SKM-1 (cell line): Measurements from ENCODE around the gene RPL32.
"Not testable (repeated sequence)": the region's sequence is repeated elsewhere in the genome, so short reads cannot be mapped to it uniquely, and the experiment has no call there.

Source experiments
- DNase-seq: peaks from one replicate; lab custom pipeline; 2025; ENCODE audit not compliant: unreplicated experiment; lab: John Stamatoyannopoulos, UW

Gene RPL32

DNA sequence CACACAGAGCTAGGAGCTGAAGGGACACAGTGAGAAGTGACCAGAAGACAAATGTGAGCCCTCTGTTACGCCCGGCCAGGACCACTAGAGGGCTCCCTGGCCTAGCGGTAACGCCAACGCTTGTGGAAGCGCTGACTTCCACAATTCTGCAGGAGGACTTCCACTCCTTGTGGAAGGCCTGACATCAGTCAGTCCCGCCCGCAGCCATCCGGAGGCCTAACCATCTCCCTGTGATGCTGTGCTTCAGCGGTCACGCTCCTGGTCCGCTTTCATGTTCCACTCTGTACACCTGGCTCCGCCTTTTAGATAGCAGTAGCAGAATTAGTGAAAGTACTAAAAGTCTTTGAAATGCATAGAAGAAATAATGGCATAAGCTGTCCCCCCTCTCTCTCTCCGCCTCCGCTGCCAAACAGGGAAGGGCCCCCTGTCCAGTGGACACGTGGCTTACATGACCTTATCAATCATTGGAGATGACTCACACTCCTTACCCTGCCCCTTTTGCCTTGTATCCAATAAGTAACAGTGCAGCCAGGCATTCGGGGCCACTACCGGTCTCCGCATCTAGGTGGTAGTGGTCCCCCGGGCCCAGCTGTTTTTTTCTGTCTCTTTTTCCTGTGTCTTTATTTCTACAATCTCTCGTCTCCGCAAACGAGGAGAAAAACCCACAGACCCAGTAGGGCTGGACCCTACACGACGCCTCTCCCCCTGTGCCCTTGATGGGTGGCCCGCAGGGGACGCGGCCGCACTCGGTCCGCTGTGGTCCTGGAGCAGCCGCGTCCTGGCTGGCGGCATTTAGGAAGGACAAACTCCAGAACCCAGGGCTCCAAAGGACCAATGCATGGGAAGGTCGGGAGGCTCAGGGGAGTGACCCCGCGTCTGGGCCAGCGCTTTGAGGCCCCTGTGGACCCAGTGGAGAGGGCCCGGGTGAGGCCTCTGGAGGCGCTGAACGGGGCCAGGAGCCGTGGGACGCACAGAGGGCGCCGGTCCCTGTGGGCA lies 27.0 kb upstream of the RPL32 start:
- peak; percentile 66 for DNase-seq

DNA sequence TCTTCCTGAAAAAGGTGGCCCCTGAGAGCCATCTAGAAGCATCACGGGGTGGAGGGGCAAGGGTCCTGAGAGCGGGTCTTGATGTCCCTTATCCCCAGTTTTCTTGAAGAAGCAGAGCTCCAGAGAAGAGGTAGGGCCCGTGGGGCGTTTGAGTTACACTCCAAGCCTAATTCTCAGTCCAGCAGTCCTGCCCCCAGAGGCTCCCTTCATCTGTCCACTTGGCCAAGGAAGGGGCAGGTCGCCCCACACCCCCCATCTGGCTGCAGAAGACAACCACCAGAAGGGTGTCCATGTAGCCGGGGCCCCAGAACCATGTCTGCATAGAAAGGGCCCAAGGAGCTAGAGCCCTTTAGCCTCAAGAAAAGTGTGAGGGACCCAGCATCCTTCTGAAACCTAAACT lies 25.5 kb upstream of the RPL32 start:
- DNase-seq = no peak

DNA sequence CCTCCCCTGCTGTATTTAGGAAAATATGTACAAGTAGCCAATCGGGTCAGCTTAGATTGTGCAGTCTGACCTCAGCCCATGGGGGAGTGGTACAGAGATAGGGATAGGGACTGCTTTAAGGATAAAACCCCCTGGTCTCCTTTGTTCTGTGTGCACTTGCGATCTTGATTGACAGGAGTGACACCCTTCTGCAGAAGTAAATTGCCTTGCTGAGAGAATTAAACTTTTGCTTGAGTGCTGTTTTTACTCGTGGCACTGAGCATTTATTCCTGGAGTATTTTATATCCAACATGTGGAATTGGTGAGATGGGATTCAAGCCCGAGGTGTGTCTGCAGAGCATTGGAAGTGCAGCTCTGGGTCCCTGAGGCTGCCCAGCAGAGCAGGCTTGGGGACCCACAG lies 23.9 kb upstream of the RPL32 start:
- no peak for DNase-seq

DNA sequence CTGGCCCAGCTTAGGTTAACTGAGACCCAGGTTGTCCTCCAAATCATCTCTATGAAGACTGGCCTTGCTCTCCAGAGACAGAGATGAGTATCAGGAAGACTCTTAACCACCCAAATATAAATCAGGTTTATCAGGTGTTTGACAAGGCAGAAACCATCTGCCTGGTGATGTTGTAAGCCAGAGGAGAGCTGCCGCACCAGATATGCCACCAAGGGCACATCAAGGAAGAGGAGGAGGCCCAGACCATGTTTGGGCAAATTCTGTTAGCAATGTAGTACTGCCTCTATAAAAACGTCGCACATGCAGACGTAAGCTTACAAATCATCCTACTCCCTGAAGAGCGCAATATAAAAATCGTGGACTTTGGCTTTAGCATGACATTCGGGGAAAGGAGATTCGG lies 21.0 kb upstream of the RPL32 start:
- DNase-seq = no peak

DNA sequence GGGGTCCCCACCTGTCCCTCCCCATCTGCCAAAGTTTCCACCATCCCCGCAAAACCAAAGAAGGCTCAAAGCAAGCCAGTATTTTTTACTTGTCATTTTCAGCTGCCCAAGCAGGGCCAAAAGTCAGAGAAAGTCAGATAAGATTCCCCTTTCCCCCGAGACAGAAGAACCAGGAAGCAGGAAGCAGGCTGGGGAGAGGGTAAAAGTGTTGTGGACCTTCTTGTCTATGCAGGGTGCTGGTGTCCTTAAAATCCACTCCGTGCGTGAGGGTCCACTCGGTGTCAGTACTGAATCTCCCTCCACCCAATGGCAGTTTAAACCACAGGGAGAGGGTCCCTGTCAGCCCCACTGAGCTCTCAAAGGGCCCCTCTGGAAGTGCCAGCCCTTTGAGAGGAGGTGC lies 20.2 kb upstream of the RPL32 start:
- no peak for DNase-seq

DNA sequence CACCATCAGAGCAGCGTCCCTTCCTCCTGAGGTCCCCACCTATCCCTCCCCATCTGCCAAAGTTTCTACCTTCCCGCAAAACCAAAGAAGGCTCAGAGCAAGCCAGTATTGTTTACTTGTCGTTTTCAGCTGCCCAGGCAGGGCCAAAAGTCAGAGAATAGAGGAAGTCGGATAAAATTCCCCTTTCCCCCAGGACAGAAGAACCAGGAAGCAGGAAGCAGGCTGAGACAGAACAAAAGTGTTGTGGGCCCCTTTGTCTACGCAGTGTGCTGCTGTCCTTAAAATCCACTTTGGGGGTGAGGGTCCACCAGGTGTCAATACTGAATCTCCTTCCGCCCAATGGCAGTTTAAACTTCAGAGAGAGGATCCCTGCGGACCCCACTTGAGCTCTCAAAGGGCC lies 18.5 kb upstream of the RPL32 start:
- no peak for DNase-seq

DNA sequence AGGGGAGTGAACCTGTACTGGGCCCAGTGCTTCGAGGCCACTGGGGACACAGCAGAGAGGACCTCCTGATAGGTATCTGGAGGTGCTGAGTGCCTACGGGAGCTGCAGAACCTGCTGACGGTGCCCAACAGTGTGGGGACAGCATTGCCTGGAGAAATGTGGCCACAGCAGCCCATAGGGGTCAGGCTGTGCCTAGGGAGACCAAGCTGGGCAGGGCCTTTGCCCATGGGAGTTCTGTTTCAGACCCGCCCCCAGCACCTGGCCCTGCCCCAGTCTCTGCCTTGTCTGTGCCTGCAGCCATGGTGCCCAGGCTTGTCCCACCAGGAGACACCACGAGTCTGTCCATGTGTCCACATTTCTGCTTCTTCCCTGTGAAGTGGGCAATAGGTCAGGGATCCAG lies 15.3 kb upstream of the RPL32 start:
- DNase-seq = no peak

DNA sequence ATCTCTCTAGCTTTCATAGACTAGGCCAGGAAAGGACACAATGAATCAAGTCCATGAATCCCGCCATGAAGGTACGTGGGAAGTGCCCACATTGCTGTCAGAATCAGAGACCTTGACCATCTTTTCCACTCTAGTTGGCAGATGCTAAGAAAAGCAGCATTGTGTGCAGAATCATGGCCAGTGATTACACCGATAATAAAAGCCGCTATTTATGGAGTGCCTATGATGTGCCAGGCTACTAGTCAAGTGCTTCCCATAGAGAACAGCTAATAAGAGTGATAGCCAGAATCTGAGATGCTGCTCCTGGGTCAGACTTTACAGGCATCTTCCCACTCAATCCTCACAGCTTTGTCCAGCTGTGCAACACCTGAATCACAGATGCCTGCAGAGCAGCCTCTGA lies 13.2 kb upstream of the RPL32 start:
- DNase-seq = no peak

DNA sequence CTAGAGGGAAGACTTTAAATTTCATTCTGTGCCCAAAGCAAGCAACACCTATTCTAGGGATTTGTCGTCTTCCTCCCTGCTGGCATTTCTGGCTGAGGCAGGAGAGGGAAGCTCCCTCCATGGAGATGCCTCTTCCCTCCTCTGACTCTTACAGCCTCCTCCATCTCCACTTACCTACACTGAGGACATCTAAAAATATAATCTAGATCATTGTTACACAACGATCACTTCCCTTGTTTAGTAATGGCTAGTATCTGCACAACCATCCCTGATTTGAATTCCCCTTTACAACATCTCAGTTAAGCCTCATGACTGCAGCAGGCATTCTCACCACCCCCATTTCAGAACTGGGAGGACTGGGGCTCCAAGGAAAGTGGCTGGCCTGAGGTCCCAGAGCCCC lies 12.5 kb upstream of the RPL32 start:
- DNase-seq = peak; percentile 16

DNA sequence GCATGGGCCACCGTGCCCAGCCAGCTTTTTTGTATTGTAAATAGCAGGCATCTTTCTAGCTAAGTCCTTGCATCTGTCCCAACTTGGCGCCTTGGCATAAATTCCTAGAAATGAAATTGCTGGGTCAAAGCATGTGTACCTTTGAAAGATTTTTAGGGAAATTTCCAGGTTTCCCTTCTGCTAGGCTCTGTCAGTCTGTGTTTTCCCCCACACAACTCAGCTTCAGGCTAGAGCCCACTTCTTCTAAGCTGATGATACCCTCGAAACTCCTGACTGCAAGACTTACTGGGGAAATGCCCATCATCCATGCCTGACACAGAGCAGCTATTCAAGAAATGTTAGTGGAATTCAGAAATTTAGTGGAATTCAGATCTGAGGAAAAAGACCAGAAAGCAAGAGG lies 10.8 kb upstream of the RPL32 start:
- no peak for DNase-seq

DNA sequence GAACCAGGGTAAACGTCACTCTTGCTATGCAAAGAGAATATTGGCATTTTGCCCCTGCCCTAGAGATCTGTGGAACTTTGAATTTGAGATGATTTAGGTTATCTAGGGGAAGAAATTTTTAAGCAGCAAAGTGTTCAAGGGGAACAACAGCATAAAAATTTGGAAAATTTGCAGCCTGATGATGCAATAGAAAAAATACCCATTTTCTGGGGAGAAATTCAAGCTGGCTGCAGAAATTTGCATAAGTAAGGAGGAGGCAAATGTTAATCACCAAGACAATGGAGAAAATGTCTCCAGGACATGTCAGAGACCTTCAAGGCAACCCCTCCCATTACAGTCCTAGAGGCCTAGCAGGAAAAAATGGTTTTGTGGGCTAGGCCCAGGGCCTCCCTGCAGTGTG lies 4.4 kb upstream of the RPL32 start:
- no peak for DNase-seq

DNA sequence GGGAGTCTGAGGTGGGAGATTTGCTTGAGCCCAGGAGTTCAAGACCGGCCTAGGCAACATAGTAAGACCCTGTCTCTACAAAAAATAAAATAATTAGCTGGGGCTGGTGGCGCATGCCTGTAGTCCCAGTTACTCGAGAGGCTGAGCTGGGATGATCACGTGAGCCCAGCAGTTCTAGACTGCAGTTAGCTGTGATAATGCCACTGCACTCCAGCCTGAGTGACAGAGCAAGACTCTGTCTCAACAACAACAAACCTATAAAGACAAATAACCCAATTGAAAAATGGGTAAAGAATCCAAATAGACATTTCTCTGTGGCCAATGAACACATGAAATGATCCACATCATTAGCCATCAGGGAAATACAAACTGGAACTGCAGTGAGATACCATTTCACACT lies 1.1 kb upstream of the RPL32 start:
- no peak for DNase-seq

DNA sequence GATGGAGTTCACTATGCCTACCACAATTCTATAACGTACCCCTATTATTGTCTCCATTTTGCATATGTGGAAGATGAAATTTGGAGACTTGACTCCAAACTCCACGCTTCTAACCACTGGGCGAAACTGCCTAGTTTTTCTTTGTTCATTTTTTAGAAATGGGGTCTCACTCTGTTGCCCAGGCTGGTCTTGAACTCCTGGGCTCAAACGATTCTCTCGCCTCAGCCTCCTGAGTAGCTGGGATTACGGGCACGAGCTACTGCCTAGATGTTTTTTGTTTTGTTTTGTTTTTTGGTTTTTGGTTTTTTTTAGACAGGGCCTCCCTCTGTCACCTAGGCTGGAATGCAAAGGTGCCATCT lies 584 bp upstream of the RPL32 start:
- DNase-seq = no peak

DNA sequence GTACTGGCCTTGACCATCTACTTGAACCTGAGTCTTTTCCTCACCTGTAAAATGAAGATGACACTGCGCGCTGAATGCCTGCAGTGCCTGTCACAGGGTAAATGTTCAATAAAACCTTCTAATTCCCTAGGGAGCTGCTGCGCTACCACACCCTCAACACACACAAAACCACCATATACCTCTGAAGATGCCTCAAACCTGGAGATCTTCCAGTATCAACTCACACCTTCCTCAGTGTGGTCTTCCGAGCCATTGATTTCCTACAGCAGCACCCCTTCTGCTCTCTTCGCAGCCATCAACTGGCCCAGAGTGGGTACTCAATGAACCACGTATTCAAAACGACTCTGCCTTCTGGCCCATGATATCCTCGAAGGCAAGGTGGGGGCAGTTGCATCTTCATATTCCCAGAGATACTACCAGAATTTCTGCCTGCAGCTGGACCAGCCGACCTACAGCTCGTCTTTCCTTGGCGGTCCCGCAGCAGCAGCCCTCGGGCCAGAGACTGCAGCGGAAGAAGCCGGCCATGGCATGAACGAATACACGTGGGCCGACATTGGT lies 695 bp downstream of the RPL32 start:
- DNase-seq = no peak

DNA sequence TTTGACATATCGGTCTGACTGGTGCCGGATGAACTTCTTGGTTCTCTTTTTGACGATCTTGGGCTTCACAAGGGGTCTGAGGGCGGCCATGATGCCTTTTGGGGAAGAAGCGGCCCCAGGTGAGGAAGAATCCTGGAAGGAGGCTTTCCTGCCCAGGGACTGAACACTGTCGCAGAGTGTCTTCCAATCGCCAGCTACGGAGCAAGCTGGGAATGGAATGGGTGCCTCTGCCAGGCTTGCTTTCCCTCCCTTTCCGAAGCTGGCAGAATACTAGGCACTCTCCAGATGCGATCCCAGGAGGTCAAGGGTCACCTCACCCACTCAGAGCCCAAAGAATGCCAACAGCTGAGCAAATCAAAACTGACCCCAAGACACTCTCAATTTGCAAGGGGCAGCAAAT lies 1.2 kb downstream of the RPL32 start:
- DNase-seq = not testable (repeated sequence)

DNA sequence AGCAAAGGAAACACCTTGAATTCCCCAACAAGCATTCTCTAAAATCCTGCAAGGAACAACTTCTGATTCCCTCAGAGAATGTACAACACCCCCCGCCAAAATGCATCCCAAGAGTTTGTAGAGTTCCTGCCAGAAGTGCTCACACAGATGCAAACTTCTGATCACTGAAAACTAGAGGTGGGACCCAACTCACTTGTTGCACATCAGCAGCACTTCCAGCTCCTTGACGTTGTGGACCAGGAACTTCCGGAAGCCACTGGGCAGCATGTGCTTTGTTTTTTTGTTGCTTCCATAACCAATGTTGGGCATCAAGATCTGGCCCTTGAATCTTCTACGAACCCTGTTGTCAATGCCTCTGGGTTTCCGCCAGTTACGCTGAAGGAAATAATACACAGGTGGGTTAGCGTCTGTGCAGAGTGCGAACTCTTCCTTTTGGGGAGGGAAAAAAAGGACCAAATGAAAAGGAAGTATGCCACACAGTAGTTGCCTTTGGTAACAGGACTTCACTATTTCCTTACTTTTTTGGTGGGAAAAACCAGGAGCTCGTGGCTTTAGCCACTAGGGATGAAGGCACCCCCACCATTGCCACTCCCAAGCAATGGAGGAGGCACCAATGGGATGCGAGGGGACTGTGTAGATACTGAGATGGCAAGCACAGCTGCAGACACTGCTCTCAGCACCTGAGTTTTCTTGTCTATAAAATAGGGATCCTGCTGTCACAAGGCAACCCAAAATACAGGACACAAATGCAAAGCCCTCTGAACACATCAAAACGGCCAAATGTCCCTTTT lies 2.0 kb downstream of the RPL32 start:
- DNase-seq = no peak

DNA sequence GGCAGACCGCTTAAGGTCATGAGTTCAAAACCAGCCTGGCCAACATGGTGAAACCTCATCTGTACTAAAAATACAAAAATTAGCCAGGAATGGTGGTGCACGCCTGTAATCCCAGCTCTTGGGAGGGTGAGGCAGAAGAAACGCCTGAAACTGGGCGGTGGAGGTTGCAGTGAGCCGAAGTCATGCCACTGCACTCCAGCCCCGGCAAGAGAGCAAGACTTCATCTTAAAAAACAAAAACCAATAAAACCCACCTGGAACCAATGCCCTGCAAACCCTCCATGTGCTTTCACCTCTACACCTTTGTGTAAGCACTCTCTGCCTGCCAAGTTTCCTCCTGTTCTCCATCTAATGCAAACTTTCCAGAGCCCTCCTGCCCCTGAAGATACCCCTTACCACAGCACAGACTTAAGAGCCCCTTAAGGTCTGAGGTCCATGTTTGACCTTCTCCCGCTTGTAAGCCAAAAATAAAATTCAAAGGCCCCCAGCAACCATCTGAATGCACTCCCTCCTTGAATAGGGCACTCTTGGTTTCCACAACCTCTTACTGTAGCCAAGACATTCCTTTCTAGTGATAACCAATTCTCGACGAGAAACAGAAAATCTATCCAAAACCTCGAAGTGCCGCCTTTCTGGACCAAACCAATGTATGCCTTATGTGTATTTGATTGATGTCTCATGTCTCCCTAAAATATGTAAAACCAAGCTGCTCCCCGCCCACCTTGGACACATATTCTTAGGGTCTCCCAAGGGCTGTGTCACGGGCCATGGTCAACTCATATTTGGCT lies 3.0 kb downstream of the RPL32 start:
- DNase-seq = no peak

DNA sequence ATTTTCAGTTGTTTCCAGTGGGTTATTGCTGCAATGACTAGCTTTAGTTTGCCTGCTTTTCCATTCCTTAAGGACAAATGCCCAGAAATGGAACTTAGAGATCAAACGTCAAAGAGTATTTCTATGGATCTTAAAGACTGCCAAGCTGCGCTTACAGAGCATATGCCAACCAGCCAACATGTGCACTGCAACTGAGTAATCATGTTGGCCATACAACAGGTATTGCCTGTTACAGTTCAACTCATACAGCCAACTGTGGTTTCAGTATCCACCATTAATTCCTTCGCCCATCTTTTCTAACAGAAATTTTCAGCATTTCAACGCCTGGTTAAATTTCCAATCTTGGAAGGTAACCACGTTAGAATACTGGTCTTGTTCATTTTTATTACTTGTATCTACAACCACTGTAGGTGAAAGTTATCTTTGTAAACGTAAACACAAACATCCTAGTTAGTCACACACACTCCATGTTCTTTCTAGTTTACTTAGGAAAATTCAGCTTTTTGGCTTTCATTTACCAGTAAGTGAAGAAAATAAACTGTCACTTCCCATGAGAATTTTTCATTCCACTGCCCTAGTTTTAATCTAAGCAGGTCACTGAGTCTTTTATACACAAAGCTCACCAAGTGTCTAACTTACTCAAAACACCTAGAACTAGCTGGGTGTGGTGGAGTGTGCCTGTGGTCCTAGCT lies 3.9 kb downstream of the RPL32 start:
- no peak for DNase-seq

DNA sequence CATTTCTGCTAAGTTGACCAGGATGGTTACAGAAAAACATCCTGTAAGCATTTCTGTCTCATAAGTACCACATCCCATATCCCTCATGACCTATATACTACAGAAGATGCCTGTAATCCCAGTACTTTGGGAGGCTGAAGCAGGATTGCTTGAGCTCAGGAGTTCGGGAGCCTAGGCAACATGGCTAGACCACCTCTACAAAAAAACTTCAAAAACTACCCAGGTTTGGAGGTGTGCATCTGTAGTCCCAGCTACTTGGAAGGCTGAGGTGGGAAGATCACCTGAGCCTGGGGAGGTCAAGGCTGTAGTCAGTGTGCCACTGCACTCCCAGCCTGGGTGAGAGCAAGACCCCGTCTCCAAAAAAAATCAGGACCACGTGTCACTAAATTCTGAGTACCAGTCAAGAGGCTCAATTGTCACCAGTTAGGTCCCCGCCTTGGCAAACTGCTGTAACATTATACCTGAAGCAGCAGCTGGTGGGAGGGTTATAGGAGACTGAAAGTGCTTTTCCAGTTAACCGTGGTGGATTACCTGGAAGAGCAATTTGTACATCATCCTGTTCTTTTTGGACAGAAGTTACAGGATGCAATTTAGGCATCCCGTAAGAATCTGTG lies 6.2 kb downstream of the RPL32 start:
- DNase-seq = no peak
